PC-3 (cell line): ENCODE results near the gene SULT4A1.

Experiments used
- EZH2 ChIP-seq: fragments of 300-600 bp; sonication (generic); IDR thresholded peaks from one replicate; pipeline ENCODE4 v1.6.1; 2017; ENCODE audit warnings: antibody characterized with exemption, mild to moderate bottlenecking, low read length; ENCODE audit not compliant: unreplicated experiment
- TF ChIP-seq, protein P1 (sequence below): fragments of 300-600 bp; sonication (generic); conservative IDR thresholded peaks from 2 replicates; pipeline ENCODE4 v1.5.1; 2017; ENCODE audit warnings: antibody characterized with exemption, low read depth, mild to moderate bottlenecking, low read length

DNA sequence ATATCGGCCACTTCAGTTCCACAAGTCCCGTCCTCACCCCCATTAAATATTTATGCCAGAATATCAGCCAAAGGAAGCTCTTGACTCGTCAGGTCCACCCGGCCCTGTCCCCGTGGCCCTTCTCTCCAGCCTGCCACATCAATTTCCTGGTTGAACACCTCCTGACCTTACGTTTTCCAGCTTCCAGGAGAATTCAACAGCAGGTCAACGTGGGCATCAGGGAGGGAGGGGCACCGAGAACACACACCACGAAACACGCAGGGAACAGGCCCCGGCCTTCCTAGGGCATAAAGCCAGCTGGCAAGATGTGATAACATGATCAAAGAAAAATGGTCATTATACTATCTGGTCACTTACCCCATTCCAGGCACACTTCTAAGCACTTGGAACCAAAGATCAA is 15.3 kb downstream of the SULT4A1 start:
- TF ChIP-seq, protein P1, sequence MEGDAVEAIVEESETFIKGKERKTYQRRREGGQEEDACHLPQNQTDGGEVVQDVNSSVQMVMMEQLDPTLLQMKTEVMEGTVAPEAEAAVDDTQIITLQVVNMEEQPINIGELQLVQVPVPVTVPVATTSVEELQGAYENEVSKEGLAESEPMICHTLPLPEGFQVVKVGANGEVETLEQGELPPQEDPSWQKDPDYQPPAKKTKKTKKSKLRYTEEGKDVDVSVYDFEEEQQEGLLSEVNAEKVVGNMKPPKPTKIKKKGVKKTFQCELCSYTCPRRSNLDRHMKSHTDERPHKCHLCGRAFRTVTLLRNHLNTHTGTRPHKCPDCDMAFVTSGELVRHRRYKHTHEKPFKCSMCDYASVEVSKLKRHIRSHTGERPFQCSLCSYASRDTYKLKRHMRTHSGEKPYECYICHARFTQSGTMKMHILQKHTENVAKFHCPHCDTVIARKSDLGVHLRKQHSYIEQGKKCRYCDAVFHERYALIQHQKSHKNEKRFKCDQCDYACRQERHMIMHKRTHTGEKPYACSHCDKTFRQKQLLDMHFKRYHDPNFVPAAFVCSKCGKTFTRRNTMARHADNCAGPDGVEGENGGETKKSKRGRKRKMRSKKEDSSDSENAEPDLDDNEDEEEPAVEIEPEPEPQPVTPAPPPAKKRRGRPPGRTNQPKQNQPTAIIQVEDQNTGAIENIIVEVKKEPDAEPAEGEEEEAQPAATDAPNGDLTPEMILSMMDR, result no peak
- TF ChIP-seq EZH2, result no peak
